Measurements from ENCODE around the gene BARHL1. TPM values are rescaled to one million over a fixed set of nuclear protein-coding genes. Genes with fewer than 3 reads are reported as not detected.

BARHL1 gene
- total and polyA plus RNA-seq, 2 donors (not counting 3 experiments of a cell fraction or from before 2014, with no cell fraction given): not detected

GRCh38 chr9:132637351-132637750, 54.9 kb downstream of the BARHL1 start:
- H3K36me3 ChIP-seq (ENCODE audit: control insufficient read depth in 2 of 2, extremely low read depth in 1 of 2, insufficient read depth in 2 of 2, low read length in 2 of 2): peaks cover 3 to 9% of the 10 kb centered on the region in 2 experiments

More at GRCh38 chr9:132637351-132637750, 54.9 kb downstream of the BARHL1 start:
- Histone ChIP-seq H3K27ac (ENCODE audit: insufficient read depth, low read depth, low read length) (no peak overlapping the region), H2AFZ (ENCODE audit: low read depth, low read length) (no peak overlapping the region), H3K9ac (replicated peaks; ENCODE audit: extremely low read depth, insufficient read depth, low read length) (no peak overlapping the region), H4K20me1 (replicated peaks; ENCODE audit: control insufficient read depth, extremely low read depth, insufficient read depth, low read length) (peaks cover 3% of the 10 kb centered on the region), H3K4me2 (ENCODE audit: insufficient read depth, low read length) (no peak overlapping the region), H3K79me2 (ENCODE audit: control insufficient read depth, insufficient read depth, low read length) (no peaks in the 10 kb centered on the region), H3K9me3 (replicated peaks; ENCODE audit: control insufficient read depth, insufficient read depth, low read length) (no peaks in the 10 kb centered on the region), H3K27me3 (ENCODE audit: control insufficient read depth in 2 of 2, insufficient read depth in 2 of 2, low read length in 2 of 2) (no peaks in the 10 kb centered on the region), H3K4me1 (ENCODE audit: control insufficient read depth, extremely low read depth, insufficient read depth, low read length) (no peaks in the 10 kb centered on the region), H3K4me3 (replicated peaks in 1 of 3; ENCODE audit: insufficient read depth in 1 of 3, low read depth in 1 of 3, low read length in 3 of 3) (no peak overlapping the region), H3K9me1 (replicated peaks; ENCODE audit: control insufficient read depth, extremely low read depth, insufficient read depth, low read length) (no peaks in the 10 kb centered on the region)
- ChIA-PET CTCF (no interaction called here), POLR2A (no interaction called here)
- intact Hi-C loops (cut with micrococcal nuclease): no loop called here
- TF ChIP-seq, protein P1, sequence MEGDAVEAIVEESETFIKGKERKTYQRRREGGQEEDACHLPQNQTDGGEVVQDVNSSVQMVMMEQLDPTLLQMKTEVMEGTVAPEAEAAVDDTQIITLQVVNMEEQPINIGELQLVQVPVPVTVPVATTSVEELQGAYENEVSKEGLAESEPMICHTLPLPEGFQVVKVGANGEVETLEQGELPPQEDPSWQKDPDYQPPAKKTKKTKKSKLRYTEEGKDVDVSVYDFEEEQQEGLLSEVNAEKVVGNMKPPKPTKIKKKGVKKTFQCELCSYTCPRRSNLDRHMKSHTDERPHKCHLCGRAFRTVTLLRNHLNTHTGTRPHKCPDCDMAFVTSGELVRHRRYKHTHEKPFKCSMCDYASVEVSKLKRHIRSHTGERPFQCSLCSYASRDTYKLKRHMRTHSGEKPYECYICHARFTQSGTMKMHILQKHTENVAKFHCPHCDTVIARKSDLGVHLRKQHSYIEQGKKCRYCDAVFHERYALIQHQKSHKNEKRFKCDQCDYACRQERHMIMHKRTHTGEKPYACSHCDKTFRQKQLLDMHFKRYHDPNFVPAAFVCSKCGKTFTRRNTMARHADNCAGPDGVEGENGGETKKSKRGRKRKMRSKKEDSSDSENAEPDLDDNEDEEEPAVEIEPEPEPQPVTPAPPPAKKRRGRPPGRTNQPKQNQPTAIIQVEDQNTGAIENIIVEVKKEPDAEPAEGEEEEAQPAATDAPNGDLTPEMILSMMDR (IDR thresholded peaks at IDR 0.05; ENCODE audit: extremely low read depth in 1 of 2, insufficient read depth in 1 of 2, low read depth in 1 of 2, low read length in 2 of 2): no peak
- no peak for TF ChIP-seq MYC (IDR thresholded peaks at IDR 0.05; ENCODE audit: low read depth, low read length)
- no peak for TF ChIP-seq JUN (IDR thresholded peaks at IDR 0.05; ENCODE audit: borderline replicate concordance, insufficient read depth, insufficient read length, low read depth)
- no peak for TF ChIP-seq POLR2AphosphoS5 (IDR thresholded peaks at IDR 0.05; ENCODE audit: insufficient read depth, low read depth, low read length)
- TF ChIP-seq, protein P2, sequence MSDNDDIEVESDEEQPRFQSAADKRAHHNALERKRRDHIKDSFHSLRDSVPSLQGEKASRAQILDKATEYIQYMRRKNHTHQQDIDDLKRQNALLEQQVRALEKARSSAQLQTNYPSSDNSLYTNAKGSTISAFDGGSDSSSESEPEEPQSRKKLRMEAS (IDR thresholded peaks at IDR 0.05; ENCODE audit: insufficient read depth, insufficient read length): no peak
- TF ChIP-seq EZH2 (IDR thresholded peaks at IDR 0.05; ENCODE audit: borderline replicate concordance, low read depth, low read length, severe bottlenecking): no peak
- no peak for TF ChIP-seq GATA2 (IDR thresholded peaks at IDR 0.05; ENCODE audit: insufficient read depth, insufficient read length, low read depth, low read length)
- no peak for TF ChIP-seq POLR2A (IDR thresholded peaks at IDR 0.05; ENCODE audit: low read depth, low read length)
- no peak for TF ChIP-seq FOS (IDR thresholded peaks at IDR 0.05; ENCODE audit: borderline replicate concordance, insufficient read depth, low read length)
- dilution Hi-C loops (cut with MboI; ENCODE audit: extremely low pct_ligation_motif_present, low sequenced_read_pairs): no loop called here
- no TSS peak for BruUV-seq (replicated peaks)
- FAIRE-seq: no peak
- DNase-seq (ENCODE audit: low read depth, low spot score): no peak

Measured in endothelial cell of umbilical vein (primary cell).